GM03348 (cell line): ENCODE measurements around the gene MFAP3L.
"Not testable (repeated sequence)": the region's sequence is repeated elsewhere in the genome, so short reads cannot be mapped to it uniquely, and the experiment has no call there.

Experiments used
- DNase-seq: peaks from one replicate; pipeline ENCODE4 v3.0.0; 2012; ENCODE audit warnings: low spot score

The MFAP3L gene

GRCh38 chr4:170026253-170027021 is at the start of gene MFAP3L:
Gene MFAP3L (minus strand): TSS chr4:170026395. CDS start chr4:170005877, 20,518 bp downstream.
- peak; percentile 99 for DNase-seq

- DNase-seq, result no peak
Measured at GRCh38 chr4:170071196-170071595, 45.0 kb upstream of the MFAP3L start.

GRCh38 chr4:170068438-170069128 is 42.4 kb upstream of the MFAP3L start:
- DNase-seq, result no peak

GRCh38 chr4:170059421-170059820 is 33.2 kb upstream of the MFAP3L start:
- no peak for DNase-seq

- no peak for DNase-seq
Measured at GRCh38 chr4:170058826-170059225, 32.6 kb upstream of the MFAP3L start.

GRCh38 chr4:170057866-170058265 is 31.7 kb upstream of the MFAP3L start:
- no peak for DNase-seq

GRCh38 chr4:170052919-170053318 is 26.7 kb upstream of the MFAP3L start:
- DNase-seq, result no peak

GRCh38 chr4:170051402-170051801 is 25.2 kb upstream of the MFAP3L start:
- no peak for DNase-seq

GRCh38 chr4:170049766-170050165 is 23.6 kb upstream of the MFAP3L start:
- no peak for DNase-seq

GRCh38 chr4:170047771-170048354 is 21.7 kb upstream of the MFAP3L start:
- peak; percentile 57 for DNase-seq

- DNase-seq, result not testable (repeated sequence)
Measured at GRCh38 chr4:170046156-170046555, 20.0 kb upstream of the MFAP3L start.

GRCh38 chr4:170040031-170040680 is 14.0 kb upstream of the MFAP3L start:
- DNase-seq, result no peak

GRCh38 chr4:170038769-170039168 is 12.6 kb upstream of the MFAP3L start:
- DNase-seq, result no peak

GRCh38 chr4:170038232-170038631 is 12.0 kb upstream of the MFAP3L start:
- DNase-seq, result no peak

- DNase-seq, result no peak
Measured at GRCh38 chr4:170037481-170037880, 11.3 kb upstream of the MFAP3L start.

- no peak for DNase-seq
Measured at GRCh38 chr4:170035845-170036244, 9.7 kb upstream of the MFAP3L start.

- DNase-seq, result no peak
Measured at GRCh38 chr4:170035231-170035630, 9.0 kb upstream of the MFAP3L start.

GRCh38 chr4:170033999-170034398 is 7.8 kb upstream of the MFAP3L start:
- no peak for DNase-seq

- no peak for DNase-seq
Measured at GRCh38 chr4:170030121-170030520, 3.9 kb upstream of the MFAP3L start.

- DNase-seq, result peak; percentile 97
Measured at GRCh38 chr4:170027181-170027829, 1.1 kb upstream of the MFAP3L start.

GRCh38 chr4:170025523-170026252 is 507 bp downstream of the MFAP3L start:
- no peak for DNase-seq
